A549 treated with DMSO at 1 μM for 4 hours (cell line): ENCODE results near the gene CDH22. TPM values are rescaled to one million over a fixed set of nuclear protein-coding genes. Genes with fewer than 3 reads are reported as not detected.

Source experiments
- total RNA-seq: library from RNA; stranded (reverse); fragments of 200-300 nt; extraction: Qiagen RNA extraction; gene quantifications from 5 replicates; pipeline ENCODE4 v1.2.3, GENCODE V29; 2022; ENCODE audit warnings: low read depth

The CDH22 gene, protein sequence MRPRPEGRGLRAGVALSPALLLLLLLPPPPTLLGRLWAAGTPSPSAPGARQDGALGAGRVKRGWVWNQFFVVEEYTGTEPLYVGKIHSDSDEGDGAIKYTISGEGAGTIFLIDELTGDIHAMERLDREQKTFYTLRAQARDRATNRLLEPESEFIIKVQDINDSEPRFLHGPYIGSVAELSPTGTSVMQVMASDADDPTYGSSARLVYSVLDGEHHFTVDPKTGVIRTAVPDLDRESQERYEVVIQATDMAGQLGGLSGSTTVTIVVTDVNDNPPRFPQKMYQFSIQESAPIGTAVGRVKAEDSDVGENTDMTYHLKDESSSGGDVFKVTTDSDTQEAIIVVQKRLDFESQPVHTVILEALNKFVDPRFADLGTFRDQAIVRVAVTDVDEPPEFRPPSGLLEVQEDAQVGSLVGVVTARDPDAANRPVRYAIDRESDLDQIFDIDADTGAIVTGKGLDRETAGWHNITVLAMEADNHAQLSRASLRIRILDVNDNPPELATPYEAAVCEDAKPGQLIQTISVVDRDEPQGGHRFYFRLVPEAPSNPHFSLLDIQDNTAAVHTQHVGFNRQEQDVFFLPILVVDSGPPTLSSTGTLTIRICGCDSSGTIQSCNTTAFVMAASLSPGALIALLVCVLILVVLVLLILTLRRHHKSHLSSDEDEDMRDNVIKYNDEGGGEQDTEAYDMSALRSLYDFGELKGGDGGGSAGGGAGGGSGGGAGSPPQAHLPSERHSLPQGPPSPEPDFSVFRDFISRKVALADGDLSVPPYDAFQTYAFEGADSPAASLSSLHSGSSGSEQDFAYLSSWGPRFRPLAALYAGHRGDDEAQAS
- total RNA-seq: 0.03 to 0.07 TPM (median 0.04 TPM) in 4 of 5 replicates, not detected in the other

DNA sequence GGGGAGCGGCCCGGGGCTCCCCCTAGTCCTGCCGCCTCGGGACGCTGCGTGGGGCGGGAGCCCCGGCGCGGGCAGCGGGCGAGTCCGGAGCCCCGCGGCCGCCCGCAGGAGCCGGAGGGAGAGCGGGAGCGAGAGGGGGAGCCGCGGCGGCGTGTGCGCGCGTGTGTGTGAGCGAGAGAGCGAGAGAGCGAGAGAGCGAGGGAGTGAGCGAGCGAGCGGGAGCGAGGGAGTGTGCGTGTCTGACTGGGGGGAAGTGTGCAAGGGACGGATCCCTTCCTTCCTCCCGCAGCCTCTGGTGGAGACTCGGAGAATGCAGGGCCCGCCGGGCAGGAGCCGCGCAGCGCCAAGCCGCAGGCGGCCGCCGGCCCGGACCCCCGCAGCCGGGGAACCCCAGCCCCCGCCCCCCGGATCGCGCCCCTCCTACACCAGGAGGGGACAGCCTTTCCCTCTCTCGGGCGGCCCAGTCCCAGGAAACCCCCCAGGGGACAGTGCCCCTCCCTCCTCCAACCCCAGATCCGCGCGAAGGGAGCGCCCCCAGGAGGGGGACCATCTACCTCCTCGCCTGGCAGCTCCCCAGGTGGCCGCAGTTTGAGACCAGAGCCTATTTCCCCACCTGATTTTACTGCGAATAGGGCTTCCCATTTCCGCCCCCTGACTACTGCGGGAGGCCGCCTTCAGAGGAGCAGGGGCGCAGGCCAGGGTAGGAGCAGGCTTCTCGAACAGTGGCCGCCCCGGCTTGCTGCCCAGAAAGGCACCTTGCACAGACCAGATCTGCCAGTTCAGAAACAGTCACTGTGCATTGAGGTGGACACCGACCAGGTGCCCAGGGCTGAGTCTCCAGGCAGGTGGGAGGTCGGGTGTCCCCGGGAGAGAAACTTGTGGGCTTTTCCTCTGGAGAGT is at the start of gene CDH22:
Gene CDH22 (minus strand): TSS at position 241 of the 900 bp plus-strand sequence. CDS start 57,204 bp downstream, outside the sequence.

Other genes with a start within 250 kb of the CDH22 start
- gene NCOA5, start 218.5 kb downstream of the CDH22 start, total RNA-seq: 17.7 to 28.0 TPM (median 24.2 TPM) in 5 replicates
- 4.1 to 5.0 TPM (median 4.6 TPM) in 5 replicates for gene CD40, start 190.2 kb downstream of the CDH22 start, total RNA-seq
- 17.5 to 22.6 TPM (median 21.4 TPM) in 5 replicates for gene ELMO2, start 98.1 kb upstream of the CDH22 start, total RNA-seq
- not detected in 5 replicates for gene ZNF334, start 205.1 kb upstream of the CDH22 start, total RNA-seq
- gene OCSTAMP, start 242.2 kb upstream of the CDH22 start, total RNA-seq: not detected in 5 replicates